Measurements from ENCODE around the gene STAM2.

STAM2 gene

GRCh38 chr2:152084076-152084475, 91.5 kb downstream of the STAM2 start:
- in situ Hi-C loops (cut with MboI; ENCODE audit: low pct_unique_long_range_greater_than_20kb, low sequenced_read_pairs): no loop called here
- DNase-seq: no peak

GRCh38 chr2:152083202-152083875, 92.2 kb downstream of the STAM2 start:
- DNase-seq: no peak
- in situ Hi-C loops (cut with MboI; ENCODE audit: low pct_unique_long_range_greater_than_20kb, low sequenced_read_pairs): no loop called here

GRCh38 chr2:152078662-152079061, 96.9 kb downstream of the STAM2 start:
- no peak for DNase-seq
- in situ Hi-C loops (cut with MboI; ENCODE audit: low pct_unique_long_range_greater_than_20kb, low sequenced_read_pairs): no loop called here

GRCh38 chr2:152078023-152078422, 97.5 kb downstream of the STAM2 start:
- no peak for DNase-seq
- in situ Hi-C loops (cut with MboI; ENCODE audit: low pct_unique_long_range_greater_than_20kb, low sequenced_read_pairs): no loop called here

- no peak for DNase-seq
- in situ Hi-C loops (cut with MboI; ENCODE audit: low pct_unique_long_range_greater_than_20kb, low sequenced_read_pairs): no loop called here
Measured at GRCh38 chr2:152075461-152076050, 100.0 kb downstream of the STAM2 start.

- in situ Hi-C loops (cut with MboI; ENCODE audit: low pct_unique_long_range_greater_than_20kb, low sequenced_read_pairs): no loop called here
- DNase-seq: no peak
Measured at GRCh38 chr2:152072011-152072410, 103.6 kb downstream of the STAM2 start.

GRCh38 chr2:152071518-152071917, 104.0 kb downstream of the STAM2 start:
- in situ Hi-C loops (cut with MboI; ENCODE audit: low pct_unique_long_range_greater_than_20kb, low sequenced_read_pairs): no loop called here
- DNase-seq: no peak

GRCh38 chr2:152071092-152071491, 104.5 kb downstream of the STAM2 start:
- peak; percentile 39 for DNase-seq
- in situ Hi-C loops (cut with MboI; ENCODE audit: low pct_unique_long_range_greater_than_20kb, low sequenced_read_pairs): no loop called here

GRCh38 chr2:152068226-152068625, 107.3 kb downstream of the STAM2 start:
- in situ Hi-C loops (cut with MboI; ENCODE audit: low pct_unique_long_range_greater_than_20kb, low sequenced_read_pairs): no loop called here

GRCh38 chr2:152067823-152068222, 107.7 kb downstream of the STAM2 start:
- DNase-seq: no peak
- in situ Hi-C loops (cut with MboI; ENCODE audit: low pct_unique_long_range_greater_than_20kb, low sequenced_read_pairs): no loop called here

More at GRCh38 chr2:152068226-152068625, 107.3 kb downstream of the STAM2 start:
- DNase-seq: no peak
